ENCODE results near the gene PRMT3. TPM values are rescaled to one million over a fixed set of nuclear protein-coding genes. Genes with fewer than 3 reads are reported as not detected.

PRMT3 gene
- polyA plus RNA-seq, 3 donors, result 4.5 to 8.4 (median 6.1) TPM

DNA sequence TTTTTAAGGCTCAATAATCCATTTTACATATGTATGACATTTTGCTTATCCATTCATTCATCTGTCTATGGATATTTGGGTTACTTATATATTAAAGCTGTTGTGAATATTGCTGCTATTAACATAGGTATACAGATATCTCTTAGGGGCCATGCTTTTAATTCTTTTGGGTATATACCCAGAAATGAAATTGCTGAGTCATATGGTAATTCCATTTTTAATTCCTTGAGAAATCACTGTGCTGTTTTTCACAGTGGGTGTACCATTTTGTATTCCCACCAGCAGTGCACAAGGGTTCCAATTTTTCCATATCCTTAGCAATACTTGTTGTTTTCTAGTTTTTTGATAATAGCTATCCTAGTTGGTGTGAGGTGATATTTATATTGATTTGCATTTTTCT lies 19.0 kb downstream of the PRMT3 start:
- peaks cover 47 to 83% of the 10 kb centered on the region in 2 donors for H3K36me3 ChIP-seq (replicated peaks in 1 of 2; ENCODE audit: control insufficient read depth in 1 of 2, insufficient read depth in 2 of 2, low read length in 2 of 2)
- H3K9me3 Mint-ChIP-seq, result no peaks in the 10 kb centered on the region
- H2AFZ ChIP-seq (ENCODE audit: insufficient read depth, low read depth, low read length, poor library complexity, severe bottlenecking), result no peak overlapping the region
- H3K79me2 ChIP-seq (ENCODE audit: insufficient read depth, low read length), result no peaks in the 10 kb centered on the region
- no peak overlapping the region for H3K27ac Mint-ChIP-seq
- no peaks in the 10 kb centered on the region for H3K4me1 ChIP-seq (ENCODE audit: control insufficient read depth in 1 of 2, insufficient read depth in 2 of 2, low read length in 2 of 2)
- TF ChIP-seq, protein P1, sequence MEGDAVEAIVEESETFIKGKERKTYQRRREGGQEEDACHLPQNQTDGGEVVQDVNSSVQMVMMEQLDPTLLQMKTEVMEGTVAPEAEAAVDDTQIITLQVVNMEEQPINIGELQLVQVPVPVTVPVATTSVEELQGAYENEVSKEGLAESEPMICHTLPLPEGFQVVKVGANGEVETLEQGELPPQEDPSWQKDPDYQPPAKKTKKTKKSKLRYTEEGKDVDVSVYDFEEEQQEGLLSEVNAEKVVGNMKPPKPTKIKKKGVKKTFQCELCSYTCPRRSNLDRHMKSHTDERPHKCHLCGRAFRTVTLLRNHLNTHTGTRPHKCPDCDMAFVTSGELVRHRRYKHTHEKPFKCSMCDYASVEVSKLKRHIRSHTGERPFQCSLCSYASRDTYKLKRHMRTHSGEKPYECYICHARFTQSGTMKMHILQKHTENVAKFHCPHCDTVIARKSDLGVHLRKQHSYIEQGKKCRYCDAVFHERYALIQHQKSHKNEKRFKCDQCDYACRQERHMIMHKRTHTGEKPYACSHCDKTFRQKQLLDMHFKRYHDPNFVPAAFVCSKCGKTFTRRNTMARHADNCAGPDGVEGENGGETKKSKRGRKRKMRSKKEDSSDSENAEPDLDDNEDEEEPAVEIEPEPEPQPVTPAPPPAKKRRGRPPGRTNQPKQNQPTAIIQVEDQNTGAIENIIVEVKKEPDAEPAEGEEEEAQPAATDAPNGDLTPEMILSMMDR (IDR thresholded peaks at IDR 0.05), result no peak
- H3K27me3 ChIP-seq (ENCODE audit: control insufficient read depth in 2 of 2, insufficient read depth in 2 of 2, low read length in 2 of 2), result no peaks in the 10 kb centered on the region
- no peak overlapping the region for H3K4me2 ChIP-seq (replicated peaks; ENCODE audit: extremely low read depth, low read length, poor library complexity, severe bottlenecking)
- peaks cover 4% of the 10 kb centered on the region for H3K4me1 Mint-ChIP-seq
- no peak for DNase-seq
- intact Hi-C loops (cut with micrococcal nuclease), result no loop called here
- no peak overlapping the region for H3K9ac ChIP-seq (ENCODE audit: insufficient read depth, low read length, poor library complexity, severe bottlenecking)
- H3K27ac ChIP-seq (ENCODE audit: low read depth in 1 of 2, low read length in 2 of 2), result no peak overlapping the region
- H4K20me1 ChIP-seq (ENCODE audit: insufficient read depth, low read length), result no peaks in the 10 kb centered on the region
- peaks cover 56 to 59% of the 10 kb centered on the region in 2 donors for H3K36me3 Mint-ChIP-seq
- H3K9me3 ChIP-seq (replicated peaks in 1 of 2; ENCODE audit: control insufficient read depth in 1 of 2, insufficient read depth in 1 of 2, low read length in 2 of 2), result no peaks in the 10 kb centered on the region
- no peak overlapping the region for H3K4me3 Mint-ChIP-seq
- H3K4me3 ChIP-seq (replicated peaks in 1 of 3; ENCODE audit: low read depth in 2 of 3, low read length in 3 of 3), result no peak overlapping the region
- no peaks in the 10 kb centered on the region for H3K27me3 Mint-ChIP-seq (ENCODE audit: low read depth in 3 of 3)

DNA sequence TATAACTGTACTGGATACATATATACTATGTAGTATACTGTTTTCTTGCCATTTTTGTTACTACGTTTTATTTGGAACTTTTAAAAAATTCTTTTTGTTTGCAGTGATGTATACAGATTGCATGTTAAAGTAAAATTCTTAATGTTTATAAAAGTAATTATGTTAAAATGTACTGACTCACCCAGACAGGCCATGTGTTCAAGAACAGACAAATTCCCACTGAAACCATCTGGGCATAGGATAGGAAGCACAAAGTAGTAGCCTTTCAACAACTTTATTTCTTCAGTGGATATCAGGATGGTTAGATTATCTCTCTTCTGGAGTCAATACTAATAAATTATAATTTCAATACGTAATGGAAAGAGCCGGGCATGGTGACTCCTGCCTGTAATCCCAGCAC lies 19.8 kb downstream of the PRMT3 start:
- H3K27me3 Mint-ChIP-seq (ENCODE audit: low read depth in 3 of 3), result no peaks in the 10 kb centered on the region
- intact Hi-C loops (cut with micrococcal nuclease), result no loop called here
- Histone ChIP-seq H3K27me3 (ENCODE audit: control insufficient read depth in 2 of 2, insufficient read depth in 2 of 2, low read length in 2 of 2) (no peaks in the 10 kb centered on the region), H3K4me1 (ENCODE audit: control insufficient read depth in 1 of 2, insufficient read depth in 2 of 2, low read length in 2 of 2) (no peaks in the 10 kb centered on the region), H3K9me3 (replicated peaks in 1 of 2; ENCODE audit: control insufficient read depth in 1 of 2, insufficient read depth in 1 of 2, low read length in 2 of 2) (no peaks in the 10 kb centered on the region), H3K4me3 (replicated peaks in 1 of 3; ENCODE audit: low read depth in 2 of 3, low read length in 3 of 3) (no peak overlapping the region), H3K36me3 (replicated peaks in 1 of 2; ENCODE audit: control insufficient read depth in 1 of 2, insufficient read depth in 2 of 2, low read length in 2 of 2) (peaks cover 46 to 75% of the 10 kb centered on the region in 2 donors), H3K9ac (ENCODE audit: insufficient read depth, low read length, poor library complexity, severe bottlenecking) (no peak overlapping the region), H4K20me1 (ENCODE audit: insufficient read depth, low read length) (no peaks in the 10 kb centered on the region), H3K27ac (ENCODE audit: low read depth in 1 of 2, low read length in 2 of 2) (no peak overlapping the region), H2AFZ (ENCODE audit: insufficient read depth, low read depth, low read length, poor library complexity, severe bottlenecking) (no peak overlapping the region), H3K79me2 (ENCODE audit: insufficient read depth, low read length) (no peaks in the 10 kb centered on the region), H3K4me2 (replicated peaks; ENCODE audit: extremely low read depth, low read length, poor library complexity, severe bottlenecking) (no peak overlapping the region)
- no CpG with 5 or more reads among the region's 3 CpGs for WGBS (ENCODE audit: insufficient coverage)
- TF ChIP-seq, protein P1 (IDR thresholded peaks at IDR 0.05), result no peak
- peaks cover 0 to under 1% (median 0%) of the 10 kb centered on the region in 7 donors for H3K9me3 Mint-ChIP-seq
- H3K27ac Mint-ChIP-seq, result no peak overlapping the region
- no peak overlapping the region for H3K4me3 Mint-ChIP-seq
- H3K36me3 Mint-ChIP-seq, result peaks cover 56% of the 10 kb centered on the region in 2 donors
- DNase-seq, result no peak
- H3K4me1 Mint-ChIP-seq, result peaks cover 4% of the 10 kb centered on the region
